BJ (cell line): ENCODE results near the gene MEF2D. TPM values are rescaled to one million over a fixed set of nuclear protein-coding genes. Genes with fewer than 3 reads are reported as not detected.

Source experiments
- CTCF ChIA-PET: fragments of 350-600 bp; formaldehyde crosslinking; extraction: SDS; loops from one replicate; lab custom pipeline; 2021; ENCODE audit warnings: antibody characterized with exemption, inconsistent platforms; lab: Yijun Ruan, JAX
- POLR2A ChIA-PET: fragments of 300-600 bp; sonication (Branson Sonifier 250); formaldehyde crosslinking; extraction: SDS; loops from one replicate; lab custom pipeline; 2021; ENCODE audit warnings: antibody characterized with exemption; lab: Charles Lee
- DNase-seq: peaks from one replicate; pipeline ENCODE4 v3.0.0-alpha.2; 2011; ENCODE audit warnings: low read depth
- H3K27me3 ChIP-seq: 2 replicates; pipeline ENCODE4 v1.6.0; 2011; ENCODE audit warnings: low read length; ENCODE audit not compliant: control insufficient read depth, insufficient read depth
- H3K36me3 ChIP-seq: 2 replicates; pipeline ENCODE4 v1.5.1; 2011; ENCODE audit warnings: low read length; ENCODE audit not compliant: control insufficient read depth, insufficient read depth
- H3K4me3 ChIP-seq: 2 replicates; pipeline ENCODE4 v1.5.1; 2011; ENCODE audit warnings: low read depth, mild to moderate bottlenecking, control low read depth, low read length
- CTCF ChIP-seq: IDR thresholded peaks from 2 replicates; pipeline ENCODE4 v1.5.1; 2011; ENCODE audit warnings: low read depth, mild to moderate bottlenecking, control low read depth, inconsistent platforms, low read length, moderate library complexity; ENCODE audit not compliant: insufficient read depth
- polyA plus RNA-seq: library from polyadenylated mRNA; depleted of rRNA; stranded (reverse); fragments of >200 nt; gene quantifications from 2 replicates; pipeline ENCODE4 v1.2.3, GENCODE V29; 2011

MEF2D gene
- polyA plus RNA-seq, 1 experiment: 15.1 TPM

- TF ChIP-seq CTCF: no peak
- H3K27me3 ChIP-seq: no peaks in the 10 kb centered on the region
- POLR2A ChIA-PET: no interaction called here
- H3K36me3 ChIP-seq: no peaks in the 10 kb centered on the region
- CTCF ChIA-PET: interaction anchor here (1.3 kb wide), 1 partner anchor 17 kb away, joined by 4 read pairs; the partner anchor contains the start of gene MEF2D
- no peak for DNase-seq
- H3K4me3 ChIP-seq: no peak overlapping the region
Observed at GRCh38 chr1:156517748-156518147, 17.2 kb upstream of the MEF2D start.

- ChIA-PET POLR2A (no interaction called here), CTCF (interaction anchor here (1.3 kb wide), 1 partner anchor 16 kb away, joined by 4 read pairs; the partner anchor contains the start of gene MEF2D)
- no peak for TF ChIP-seq CTCF
- H3K36me3 ChIP-seq: no peaks in the 10 kb centered on the region
- no peak overlapping the region for H3K4me3 ChIP-seq
- no peak for DNase-seq
- H3K27me3 ChIP-seq: no peaks in the 10 kb centered on the region
Observed at GRCh38 chr1:156516821-156517220, 16.2 kb upstream of the MEF2D start.

GRCh38 chr1:156515956-156516355, 15.4 kb upstream of the MEF2D start:
- no peak for TF ChIP-seq CTCF
- H3K36me3 ChIP-seq: no peaks in the 10 kb centered on the region
- no peak for DNase-seq
- no peaks in the 10 kb centered on the region for H3K27me3 ChIP-seq
- no peak overlapping the region for H3K4me3 ChIP-seq
- CTCF ChIA-PET: no interaction called here
- POLR2A ChIA-PET: no interaction called here

- no peak overlapping the region for H3K4me3 ChIP-seq
- H3K27me3 ChIP-seq: no peaks in the 10 kb centered on the region
- TF ChIP-seq CTCF: no peak
- H3K36me3 ChIP-seq: no peaks in the 10 kb centered on the region
- DNase-seq: no peak
- ChIA-PET CTCF (interaction anchor here (0.9 kb wide), 1 partner anchor 67 kb away, joined by 3 read pairs; no protein-coding TSS in a partner anchor), POLR2A (no interaction called here)
Observed at GRCh38 chr1:156513185-156513584, 12.6 kb upstream of the MEF2D start.

GRCh38 chr1:156511644-156512043, 11.1 kb upstream of the MEF2D start:
- no peak for TF ChIP-seq CTCF
- no peaks in the 10 kb centered on the region for H3K36me3 ChIP-seq
- DNase-seq: no peak
- CTCF ChIA-PET: no interaction called here
- no peaks in the 10 kb centered on the region for H3K27me3 ChIP-seq
- H3K4me3 ChIP-seq: no peak overlapping the region
- POLR2A ChIA-PET: no interaction called here
